PC-3 (cell line): ENCODE data around the gene GUCA2B.

ENCODE experiments used
- CTCF ChIP-seq: fragments of 300-600 bp; sonication (generic); conservative IDR thresholded peaks from 2 replicates; pipeline ENCODE4 v1.5.1; 2017; ENCODE audit warnings: antibody characterized with exemption, low read depth, mild to moderate bottlenecking, low read length
- EZH2 ChIP-seq: fragments of 300-600 bp; sonication (generic); IDR thresholded peaks from one replicate; pipeline ENCODE4 v1.6.1; 2017; ENCODE audit warnings: antibody characterized with exemption, mild to moderate bottlenecking, low read length; ENCODE audit not compliant: unreplicated experiment

GRCh38 chr1:42136466-42136865 is 16.7 kb upstream of the GUCA2B start:
- TF ChIP-seq CTCF (no peak), EZH2 (no peak)
